C4-2B (cell line): ENCODE measurements around the gene ACAN.

Experiments used
- H3K27ac ChIP-seq: fragments of 450-650 bp; 2 replicates; pipeline ENCODE4 v1.5.1; 2017
- CTCF ChIP-seq: fragments of 450-650 bp; conservative IDR thresholded peaks from 2 replicates; pipeline ENCODE4 v1.5.1; 2017; ENCODE audit warnings: mild to moderate bottlenecking
- ZFX ChIP-seq: fragments of 450-650 bp; IDR thresholded peaks from 2 replicates; pipeline ENCODE4 v1.6.1; 2017

ACAN gene

GRCh38 chr15:88909956-88910831, 107.0 kb downstream of the ACAN start:
- TF ChIP-seq CTCF, result no peak
- TF ChIP-seq ZFX, result no peak
- H3K27ac ChIP-seq, result no peak overlapping the region

GRCh38 chr15:88911766-88912118, 108.5 kb downstream of the ACAN start:
- TF ChIP-seq CTCF (no peak), ZFX (no peak)
- no peak overlapping the region for H3K27ac ChIP-seq

GRCh38 chr15:88912500-88912921, 109.3 kb downstream of the ACAN start:
- no peak for TF ChIP-seq CTCF
- TF ChIP-seq ZFX, result no peak
- H3K27ac ChIP-seq, result peak overlapping the region; percentile 59; the same call in 1 of the 2 replicates

DNA sequence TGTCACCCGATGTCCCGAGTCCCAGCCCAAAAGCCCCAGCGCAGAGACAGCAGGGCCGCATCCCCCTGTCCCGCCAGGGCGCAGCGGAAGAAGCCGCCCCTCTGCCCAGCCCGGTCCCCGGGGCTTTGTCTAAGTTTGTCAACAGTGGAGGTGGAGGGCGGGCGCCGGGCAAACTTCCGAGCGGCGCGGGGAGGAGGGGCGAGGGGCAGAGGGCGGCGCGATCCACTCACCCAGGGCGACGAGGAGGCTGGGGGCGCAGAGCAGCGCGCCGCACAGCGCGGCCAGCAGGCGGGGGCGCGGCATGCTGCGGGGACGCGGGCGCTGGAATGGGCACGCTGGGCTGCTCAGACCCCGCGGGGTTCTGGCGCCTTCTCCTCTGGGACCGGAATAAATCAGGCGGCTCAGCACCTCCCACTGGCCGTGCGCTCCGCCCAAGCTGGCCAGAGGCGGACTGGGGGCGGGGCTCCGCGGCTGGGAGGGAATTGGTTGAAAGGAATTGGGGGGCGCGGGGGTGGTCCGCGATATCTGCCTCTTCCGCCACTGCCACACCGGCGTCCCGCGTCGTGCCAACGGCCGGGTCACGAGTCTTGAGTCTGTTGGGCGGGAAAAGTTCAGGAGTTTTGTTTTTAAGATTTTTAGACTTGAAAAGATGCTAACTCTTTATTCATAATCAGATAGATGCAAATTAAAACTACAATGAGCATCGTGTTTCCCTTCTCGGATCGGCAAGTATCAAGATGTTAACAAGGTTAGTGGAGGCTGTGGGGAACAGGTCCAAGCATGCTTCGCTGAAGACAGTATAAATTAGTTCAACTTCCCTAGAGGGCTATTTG, 110.0 kb downstream of the ACAN start, which contains the start of gene MFGE8:
Gene MFGE8 (minus strand): TSS at position 363 of the 833 bp plus-strand sequence. CDS start 60 bp downstream, at position 303.
- no peak for TF ChIP-seq ZFX
- TF ChIP-seq CTCF, result no peak
- peak within 1 kb of the TSS; percentile 59 for H3K27ac ChIP-seq

GRCh38 chr15:88913850-88914169, 110.6 kb downstream of the ACAN start:
- no peak for TF ChIP-seq ZFX
- TF ChIP-seq CTCF, result no peak
- H3K27ac ChIP-seq, result no peak overlapping the region

DNA sequence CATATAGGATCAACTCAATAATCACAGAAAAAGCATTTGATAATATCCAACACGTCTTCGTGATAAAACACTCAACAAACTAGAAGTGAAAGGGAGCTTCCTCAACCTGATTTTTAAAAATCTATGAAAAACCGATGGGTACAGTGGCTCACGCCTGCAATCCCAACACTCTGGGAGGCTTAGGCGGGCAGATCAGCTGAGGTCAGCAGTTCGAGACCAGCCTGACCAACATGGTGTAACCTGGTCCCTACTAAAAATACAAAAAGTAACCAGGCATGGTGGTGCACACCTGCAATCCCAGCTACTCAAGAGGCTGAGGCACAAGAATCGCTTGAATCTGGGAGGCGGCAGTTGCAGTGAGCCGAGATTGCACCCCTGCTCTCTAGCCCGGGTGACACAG, 112.1 kb downstream of the ACAN start:
- no peak for TF ChIP-seq ZFX
- TF ChIP-seq CTCF, result no peak
- no peak overlapping the region for H3K27ac ChIP-seq

- no peak overlapping the region for H3K27ac ChIP-seq
- TF ChIP-seq ZFX (no peak), CTCF (no peak)
Measured at GRCh38 chr15:88917760-88918159, 114.5 kb downstream of the ACAN start.
